ENCODE results near the gene KLHL13. TPM values are rescaled to one million over a fixed set of nuclear protein-coding genes. Genes with fewer than 3 reads are reported as not detected.

The KLHL13 gene, protein sequence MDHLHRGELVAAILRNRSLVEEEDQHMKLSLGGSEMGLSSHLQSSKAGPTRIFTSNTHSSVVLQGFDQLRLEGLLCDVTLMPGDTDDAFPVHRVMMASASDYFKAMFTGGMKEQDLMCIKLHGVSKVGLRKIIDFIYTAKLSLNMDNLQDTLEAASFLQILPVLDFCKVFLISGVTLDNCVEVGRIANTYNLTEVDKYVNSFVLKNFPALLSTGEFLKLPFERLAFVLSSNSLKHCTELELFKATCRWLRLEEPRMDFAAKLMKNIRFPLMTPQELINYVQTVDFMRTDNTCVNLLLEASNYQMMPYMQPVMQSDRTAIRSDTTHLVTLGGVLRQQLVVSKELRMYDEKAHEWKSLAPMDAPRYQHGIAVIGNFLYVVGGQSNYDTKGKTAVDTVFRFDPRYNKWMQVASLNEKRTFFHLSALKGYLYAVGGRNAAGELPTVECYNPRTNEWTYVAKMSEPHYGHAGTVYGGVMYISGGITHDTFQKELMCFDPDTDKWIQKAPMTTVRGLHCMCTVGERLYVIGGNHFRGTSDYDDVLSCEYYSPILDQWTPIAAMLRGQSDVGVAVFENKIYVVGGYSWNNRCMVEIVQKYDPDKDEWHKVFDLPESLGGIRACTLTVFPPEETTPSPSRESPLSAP
- polyA plus RNA-seq (2.7 to 5.9 TPM (median 4.9 TPM) in 3 replicates), polyA minus RNA-seq (2.6 to 7.8 TPM (median 4.4 TPM) in 3 replicates)
- polyA plus RNA-seq (2011; ENCODE audit: low read depth), result 0.50 TPM
- 1.8 and 3.6 TPM in 2 replicates for polyA plus RNA-seq (2011; cell fraction: cytosol; rRNA removed)
- 2.7 and 3.1 TPM in 2 replicates for polyA plus RNA-seq (2011; cell fraction: nucleus; rRNA removed)
- polyA plus RNA-seq (2012; ENCODE audit: low replicate concordance), result 0.58 and 3.2 TPM in 2 replicates
- 2.1 TPM for polyA minus RNA-seq (2011; cell fraction: cytosol; rRNA and poly(A)+ RNA removed)
- polyA minus RNA-seq (2011; cell fraction: nucleus; rRNA and poly(A)+ RNA removed), result 3.4 and 4.5 TPM in 2 replicates

- Histone ChIP-seq H3K27me3 (ENCODE audit: control insufficient read depth, extremely low read depth, insufficient read depth, low read length) (no peaks in the 10 kb centered on the region), H3K9me1 (ENCODE audit: control insufficient read depth, extremely low read depth, insufficient read depth, low read length) (no peaks in the 10 kb centered on the region), H4K20me1 (ENCODE audit: control insufficient read depth, extremely low read depth, insufficient read depth, low read length) (no peaks in the 10 kb centered on the region), H3K36me3 (ENCODE audit: control insufficient read depth in 2 of 2, extremely low read depth in 1 of 2, insufficient read depth in 2 of 2, low read length in 2 of 2) (no peaks in the 10 kb centered on the region), H3K9me3 (ENCODE audit: control insufficient read depth, low read depth, low read length) (no peaks in the 10 kb centered on the region), H3K79me2 (ENCODE audit: control insufficient read depth, insufficient read depth, low read length) (no peaks in the 10 kb centered on the region), H3K4me3 (ENCODE audit: control insufficient read depth in 2 of 3, extremely low read depth in 1 of 3, insufficient read depth in 2 of 3, low read depth in 1 of 3, low read length in 3 of 3) (peak within 1 kb of the TSS; percentile 63 to 67 (median 63)), H3K4me1 (ENCODE audit: control insufficient read depth, extremely low read depth, insufficient read depth, low read length) (no peaks in the 10 kb centered on the region), H3K9ac (ENCODE audit: control insufficient read depth, extremely low read depth, insufficient read depth, low read length) (peak within 1 kb of the TSS; percentile 75), H2AFZ (ENCODE audit: control insufficient read depth, low read length) (peak within 1 kb of the TSS; percentile 91), H3K4me2 (ENCODE audit: control insufficient read depth, extremely low read depth, insufficient read depth, low read depth, low read length) (peak within 1 kb of the TSS; percentile 62), H3K27ac (ENCODE audit: control insufficient read depth, insufficient read depth, low read length) (no peak within 1 kb of the TSS)
- DNase-seq (ENCODE audit: low read depth, low spot score) (no peak), FAIRE-seq (no peak)
- TF ChIP-seq CTCF (optimal IDR thresholded peaks at IDR 0.05 in 1 of 3, IDR thresholded peaks at IDR 0.05 in 1 of 3, conservative IDR thresholded peaks at IDR 0.05 in 1 of 3; ENCODE audit: extremely low read depth in 1 of 3, insufficient read depth in 2 of 3, low read length in 3 of 3) (no peak), EZH2 (IDR thresholded peaks at IDR 0.05; ENCODE audit: low read length) (no peak)
- dilution Hi-C loops (cut with MboI; ENCODE audit: extremely low pct_ligation_motif_present, low sequenced_read_pairs), result no loop called here
Measured at GRCh38 chrX:118116713-118117550, at the start of gene KLHL13. KLHL13 (minus strand) TSS chrX:118116810; CDS start chrX:118028473, 88,337 bp downstream.

GRCh38 chrX:118164138-118164537, 47.5 kb upstream of the KLHL13 start:
- Histone ChIP-seq H3K4me1 (ENCODE audit: control insufficient read depth, extremely low read depth, insufficient read depth, low read length) (no peaks in the 10 kb centered on the region), H3K9me1 (ENCODE audit: control insufficient read depth, extremely low read depth, insufficient read depth, low read length) (no peaks in the 10 kb centered on the region), H3K4me3 (ENCODE audit: control insufficient read depth in 2 of 3, extremely low read depth in 1 of 3, insufficient read depth in 2 of 3, low read depth in 1 of 3, low read length in 3 of 3) (no peak overlapping the region), H3K27me3 (ENCODE audit: control insufficient read depth, extremely low read depth, insufficient read depth, low read length) (no peaks in the 10 kb centered on the region), H3K9ac (ENCODE audit: control insufficient read depth, extremely low read depth, insufficient read depth, low read length) (no peak overlapping the region), H3K27ac (ENCODE audit: control insufficient read depth, insufficient read depth, low read length) (no peak overlapping the region), H3K36me3 (ENCODE audit: control insufficient read depth in 2 of 2, extremely low read depth in 1 of 2, insufficient read depth in 2 of 2, low read length in 2 of 2) (no peaks in the 10 kb centered on the region), H3K79me2 (ENCODE audit: control insufficient read depth, insufficient read depth, low read length) (no peaks in the 10 kb centered on the region), H3K9me3 (ENCODE audit: control insufficient read depth, low read depth, low read length) (no peaks in the 10 kb centered on the region), H2AFZ (ENCODE audit: control insufficient read depth, low read length) (no peak overlapping the region), H4K20me1 (ENCODE audit: control insufficient read depth, extremely low read depth, insufficient read depth, low read length) (no peaks in the 10 kb centered on the region), H3K4me2 (ENCODE audit: control insufficient read depth, extremely low read depth, insufficient read depth, low read depth, low read length) (no peak overlapping the region)
- DNase-seq (ENCODE audit: low read depth, low spot score) (no peak), FAIRE-seq (no peak)
- dilution Hi-C loops (cut with MboI; ENCODE audit: extremely low pct_ligation_motif_present, low sequenced_read_pairs), result no loop called here
- TF ChIP-seq CTCF (optimal IDR thresholded peaks at IDR 0.05 in 1 of 3, IDR thresholded peaks at IDR 0.05 in 1 of 3, conservative IDR thresholded peaks at IDR 0.05 in 1 of 3; ENCODE audit: extremely low read depth in 1 of 3, insufficient read depth in 2 of 3, low read length in 3 of 3), result no peak
- TF ChIP-seq EZH2 (IDR thresholded peaks at IDR 0.05; ENCODE audit: low read length), result no peak
